WERI-Rb-1 (cell line): ENCODE results near the gene RASGRP4.
"Not testable (repeated sequence)": the region's sequence is repeated elsewhere in the genome, so short reads cannot be mapped to it uniquely, and the experiment has no call there.

Source experiments
- DNase-seq: peaks from one replicate; pipeline ENCODE4 v3.0.0-alpha.2; 2020
- H3K27ac ChIP-seq: fragments of 250-450 bp; sonication (Bioruptor Pico); 2 replicates; pipeline ENCODE4 v1.5.1; 2020; ENCODE audit warnings: mild to moderate bottlenecking, moderate library complexity
- H3K27me3 ChIP-seq: fragments of 250-450 bp; sonication (Bioruptor Pico); 2 replicates; pipeline ENCODE4 v1.5.1; 2021; ENCODE audit warnings: mild to moderate bottlenecking, low read depth, moderate library complexity; ENCODE audit not compliant: insufficient read depth, severe bottlenecking
- H3K36me3 ChIP-seq: fragments of 250-450 bp; sonication (Bioruptor Pico); 2 replicates; pipeline ENCODE4 v1.5.1; 2020; ENCODE audit warnings: mild to moderate bottlenecking, moderate library complexity
- H3K4me3 ChIP-seq: 2 replicates; pipeline ENCODE4 v1.5.1; 2011; ENCODE audit warnings: low read depth, mild to moderate bottlenecking, control low read depth, low read length
- H3K9me3 ChIP-seq: fragments of 250-450 bp; sonication (Bioruptor Pico); 2 replicates; pipeline ENCODE4 v1.5.1; 2021; ENCODE audit warnings: mild to moderate bottlenecking, moderate library complexity; ENCODE audit not compliant: severe bottlenecking
- TF ChIP-seq, protein P1 (sequence below): IDR thresholded peaks from 2 replicates; pipeline ENCODE4 v1.5.1; 2011; ENCODE audit warnings: low read depth, mild to moderate bottlenecking, control low read depth, inconsistent platforms, low read length

The RASGRP4 gene

DNA sequence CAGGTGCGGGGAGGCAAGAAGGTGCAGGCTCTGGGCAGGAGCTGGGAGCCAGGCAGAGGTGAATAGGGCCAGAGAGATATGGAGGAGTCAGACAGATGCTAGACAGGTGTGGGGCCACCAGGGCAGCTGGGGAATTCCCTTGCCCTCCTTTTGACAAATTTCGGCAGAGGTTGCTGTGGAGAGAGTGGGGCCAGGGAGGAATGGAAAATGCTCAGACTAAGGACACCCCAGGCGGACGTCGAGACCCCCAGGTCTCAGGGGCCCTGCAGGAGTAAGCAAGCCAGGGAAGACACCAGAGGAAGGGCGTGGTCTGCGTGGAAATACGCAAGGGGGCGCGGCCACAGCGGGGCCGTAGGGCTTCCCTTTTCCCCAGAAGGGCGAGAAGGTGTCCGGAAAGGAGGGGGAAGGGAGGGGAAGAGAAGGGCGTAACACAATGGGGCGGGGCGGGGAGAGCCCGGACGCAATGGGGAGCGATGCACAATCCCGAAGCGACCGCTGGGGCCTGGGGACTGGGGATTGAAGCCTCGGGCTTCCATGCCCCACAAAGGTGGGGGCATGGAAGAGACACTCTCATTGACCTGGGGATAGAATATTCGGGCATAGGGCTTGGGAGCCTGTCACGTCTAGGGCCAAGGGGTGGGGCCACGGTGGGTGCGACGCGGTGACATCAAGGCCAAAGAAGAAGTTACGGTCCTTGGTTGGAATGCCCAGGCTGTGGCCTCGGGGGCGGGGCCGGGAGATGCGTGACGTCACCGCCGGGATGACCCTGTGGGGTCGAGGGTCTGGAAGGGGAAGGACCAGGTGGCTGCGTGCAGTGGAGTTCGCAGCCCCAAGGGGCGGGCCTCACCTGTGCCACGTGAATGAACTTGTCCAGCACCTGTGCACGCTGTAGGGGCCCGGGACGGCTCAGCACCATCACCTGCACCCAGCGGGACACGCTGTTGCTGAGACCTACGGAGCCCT, 8.2 kb downstream of the RASGRP4 start:
- no peaks in the 10 kb centered on the region for H3K36me3 ChIP-seq
- H3K27ac ChIP-seq: no peak overlapping the region

DNA sequence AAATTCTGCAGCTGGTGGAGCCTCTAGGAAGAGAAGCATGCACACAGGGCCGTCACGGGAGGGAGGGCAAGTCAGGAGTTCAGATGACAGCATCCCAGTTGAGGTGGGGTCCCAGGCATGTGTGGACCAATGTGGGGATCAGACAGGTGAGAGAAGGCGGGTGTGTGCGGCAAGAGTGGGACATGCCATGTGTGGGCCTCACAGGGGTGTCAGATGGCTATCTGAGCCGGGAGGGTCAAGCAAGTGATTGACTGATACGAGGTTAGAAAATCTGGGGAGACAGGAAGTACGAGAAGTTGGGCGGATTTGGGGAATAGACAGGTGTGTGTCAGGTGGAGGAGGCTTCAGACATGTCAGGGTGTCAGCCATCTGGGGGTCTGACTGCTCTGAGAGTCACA, 8.9 kb downstream of the RASGRP4 start:
- H3K36me3 ChIP-seq: no peaks in the 10 kb centered on the region
- H3K27ac ChIP-seq: no peak overlapping the region
- peaks cover under 1% of the 10 kb centered on the region for H3K9me3 ChIP-seq
- TF ChIP-seq, protein P1, sequence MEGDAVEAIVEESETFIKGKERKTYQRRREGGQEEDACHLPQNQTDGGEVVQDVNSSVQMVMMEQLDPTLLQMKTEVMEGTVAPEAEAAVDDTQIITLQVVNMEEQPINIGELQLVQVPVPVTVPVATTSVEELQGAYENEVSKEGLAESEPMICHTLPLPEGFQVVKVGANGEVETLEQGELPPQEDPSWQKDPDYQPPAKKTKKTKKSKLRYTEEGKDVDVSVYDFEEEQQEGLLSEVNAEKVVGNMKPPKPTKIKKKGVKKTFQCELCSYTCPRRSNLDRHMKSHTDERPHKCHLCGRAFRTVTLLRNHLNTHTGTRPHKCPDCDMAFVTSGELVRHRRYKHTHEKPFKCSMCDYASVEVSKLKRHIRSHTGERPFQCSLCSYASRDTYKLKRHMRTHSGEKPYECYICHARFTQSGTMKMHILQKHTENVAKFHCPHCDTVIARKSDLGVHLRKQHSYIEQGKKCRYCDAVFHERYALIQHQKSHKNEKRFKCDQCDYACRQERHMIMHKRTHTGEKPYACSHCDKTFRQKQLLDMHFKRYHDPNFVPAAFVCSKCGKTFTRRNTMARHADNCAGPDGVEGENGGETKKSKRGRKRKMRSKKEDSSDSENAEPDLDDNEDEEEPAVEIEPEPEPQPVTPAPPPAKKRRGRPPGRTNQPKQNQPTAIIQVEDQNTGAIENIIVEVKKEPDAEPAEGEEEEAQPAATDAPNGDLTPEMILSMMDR: no peak
- H3K4me3 ChIP-seq: no peak overlapping the region
- DNase-seq: no peak
- H3K27me3 ChIP-seq: no peaks in the 10 kb centered on the region

More for the DNA sequence above, 8.2 kb downstream of the RASGRP4 start:
- Histone ChIP-seq H3K9me3 (no peaks in the 10 kb centered on the region), H3K27me3 (no peaks in the 10 kb centered on the region), H3K4me3 (no peak overlapping the region)
- DNase-seq: no peak
- TF ChIP-seq, protein P1: no peak

DNA sequence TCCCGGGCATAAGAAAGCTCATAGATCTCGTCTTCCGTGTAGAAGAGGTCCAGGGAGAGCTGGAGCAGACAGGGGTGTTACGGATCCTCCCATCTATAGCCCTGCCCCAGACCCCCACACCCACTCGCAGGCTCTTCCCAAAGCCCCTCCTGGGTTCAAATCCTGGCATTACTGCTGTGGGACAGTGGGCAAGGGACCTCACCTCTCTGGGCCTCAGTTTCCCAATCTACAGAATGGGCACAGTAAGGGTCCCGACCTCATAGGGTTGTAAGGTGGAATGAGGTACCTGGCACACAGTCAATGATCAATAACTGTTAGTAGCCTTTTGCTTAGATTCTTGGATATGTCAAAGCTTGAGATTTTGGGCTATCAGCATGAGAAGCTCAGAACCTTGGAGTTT, 12.6 kb downstream of the RASGRP4 start:
- TF ChIP-seq, protein P1: no peak
- H3K27ac ChIP-seq: peak overlapping the region; percentile 97

DNA sequence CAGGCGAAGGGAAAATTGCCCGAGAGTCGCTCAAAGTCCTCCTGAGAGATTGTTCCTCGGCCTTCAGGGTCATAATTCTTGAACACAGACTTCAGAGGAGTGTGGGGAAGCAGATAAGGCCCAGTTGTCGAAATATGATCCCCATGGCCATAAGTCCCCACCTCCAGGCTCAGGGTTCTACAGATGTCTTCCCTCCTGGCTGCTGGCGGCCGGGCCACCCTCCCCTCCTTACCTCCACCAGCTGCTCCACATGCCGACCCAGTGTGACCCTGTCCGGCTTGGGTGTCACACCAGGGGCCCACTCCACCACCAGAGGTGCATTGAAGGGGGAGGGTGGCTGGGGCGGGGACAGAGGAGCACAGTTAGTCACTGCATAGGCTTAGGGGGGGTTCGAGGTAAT, 13.1 kb downstream of the RASGRP4 start:
- DNase-seq: peak; percentile 90
- TF ChIP-seq, protein P1: no peak
- no peak overlapping the region; the same call in 1 of the 2 replicates for H3K4me3 ChIP-seq
- H3K9me3 ChIP-seq: peaks cover 4% of the 10 kb centered on the region
- H3K27ac ChIP-seq: peak overlapping the region; percentile 97
- no peaks in the 10 kb centered on the region for H3K27me3 ChIP-seq
- H3K36me3 ChIP-seq: no peaks in the 10 kb centered on the region; the same call in 1 of the 2 replicates

More for the DNA sequence above, 12.6 kb downstream of the RASGRP4 start:
- no peaks in the 10 kb centered on the region; the same call in 1 of the 2 replicates for H3K36me3 ChIP-seq
- peaks cover 4% of the 10 kb centered on the region for H3K9me3 ChIP-seq
- no peak for DNase-seq
- no peaks in the 10 kb centered on the region for H3K27me3 ChIP-seq
- no peak overlapping the region; the same call in 1 of the 2 replicates for H3K4me3 ChIP-seq

DNA sequence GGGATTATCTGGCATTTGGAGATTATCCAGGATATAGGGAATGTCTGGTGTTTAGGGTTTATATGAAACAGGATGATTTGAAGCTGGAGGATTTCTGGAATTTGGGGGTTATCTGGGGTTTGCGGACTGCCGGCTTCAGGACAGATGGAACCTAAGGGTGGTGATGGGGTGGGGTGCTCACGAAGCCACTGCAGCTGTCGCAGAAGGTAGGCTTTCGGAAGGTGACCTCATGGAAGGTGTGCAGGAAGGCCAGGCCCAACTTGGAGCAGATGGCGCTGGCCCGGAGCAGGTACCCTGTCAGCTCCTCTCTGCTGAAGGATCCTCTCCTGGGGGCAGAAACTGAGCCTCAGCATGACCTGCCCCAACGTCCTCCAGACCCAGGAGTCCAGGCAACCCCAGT, 13.5 kb downstream of the RASGRP4 start:
- peaks cover 4% of the 10 kb centered on the region for H3K9me3 ChIP-seq
- TF ChIP-seq, protein P1: no peak
- peak; percentile 94 for DNase-seq
- H3K27ac ChIP-seq: peak overlapping the region; percentile 97
- H3K36me3 ChIP-seq: no peaks in the 10 kb centered on the region; the same call in 1 of the 2 replicates
- no peak overlapping the region for H3K4me3 ChIP-seq
- no peaks in the 10 kb centered on the region for H3K27me3 ChIP-seq

DNA sequence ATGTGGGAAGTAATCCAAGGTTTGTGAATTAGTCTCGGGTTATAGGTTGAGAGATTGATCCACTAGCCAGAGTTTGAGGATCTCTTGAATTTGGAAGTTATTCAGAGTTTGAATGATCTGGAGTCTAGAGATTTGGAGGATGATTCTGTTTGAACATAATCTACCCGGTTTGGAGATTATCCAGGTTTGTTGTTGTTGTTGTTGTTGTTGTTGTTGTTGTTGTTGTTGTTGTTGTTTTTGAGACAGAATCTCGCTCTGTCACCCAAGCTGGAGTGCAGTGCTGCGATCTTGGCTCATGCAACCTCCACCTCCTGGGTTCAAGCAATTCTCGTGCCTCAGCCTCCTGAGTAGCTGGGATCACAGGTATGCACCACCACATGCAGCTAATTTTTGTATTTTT, 14.1 kb downstream of the RASGRP4 start:
- not testable (repeated sequence) for H3K4me3 ChIP-seq, H3K36me3 ChIP-seq, H3K27ac ChIP-seq, H3K9me3 ChIP-seq, DNase-seq, H3K27me3 ChIP-seq
